Stimulated activated CD4-positive, alpha-beta T cell treated with anti-CD3 and anti-CD28 coated beads, Interleukin-12 subunit alpha, Interleukin-12 subunit beta, amount 100 ng/mL, for 24 hours (primary cell): Measurements from ENCODE around the gene CAMK1D.

Experiments
- DNase-seq, 2 experiments: peaks; one replicate each; pipeline ENCODE4 v3.0.0-alpha.2; 2020; ENCODE audit warnings: low read depth in 2 of 2

Gene CAMK1D

GRCh38 chr10:12375076-12375504 lies 25.7 kb downstream of the CAMK1D start:
- DNase-seq: no peak

GRCh38 chr10:12376211-12376610 lies 26.9 kb downstream of the CAMK1D start:
- no peak for DNase-seq

GRCh38 chr10:12377658-12378290 lies 28.4 kb downstream of the CAMK1D start:
- no peak for DNase-seq

- DNase-seq: no peak
Observed at GRCh38 chr10:12380999-12381398, 31.7 kb downstream of the CAMK1D start.

- no peak for DNase-seq
Observed at GRCh38 chr10:12381536-12382156, 32.3 kb downstream of the CAMK1D start.

- DNase-seq: no peak
Observed at GRCh38 chr10:12382157-12382548, 32.8 kb downstream of the CAMK1D start.

GRCh38 chr10:12382956-12383531 lies 33.7 kb downstream of the CAMK1D start:
- no peak for DNase-seq

- no peak for DNase-seq
Observed at GRCh38 chr10:12384906-12385305, 35.6 kb downstream of the CAMK1D start.

- DNase-seq: no peak
Observed at GRCh38 chr10:12387561-12388210, 38.3 kb downstream of the CAMK1D start.

- no peak for DNase-seq
Observed at GRCh38 chr10:12388671-12389070, 39.3 kb downstream of the CAMK1D start.

GRCh38 chr10:12389154-12389734 lies 39.9 kb downstream of the CAMK1D start:
- no peak for DNase-seq

GRCh38 chr10:12390733-12391132 lies 41.4 kb downstream of the CAMK1D start:
- no peak for DNase-seq

- DNase-seq: no peak
Observed at GRCh38 chr10:12391206-12391605, 41.9 kb downstream of the CAMK1D start.

- no peak for DNase-seq
Observed at GRCh38 chr10:12393831-12394230, 44.5 kb downstream of the CAMK1D start.

GRCh38 chr10:12394241-12395033 lies 45.1 kb downstream of the CAMK1D start:
- DNase-seq: no peak

GRCh38 chr10:12396093-12396492 lies 46.7 kb downstream of the CAMK1D start:
- no peak for DNase-seq

- no peak for DNase-seq
Observed at GRCh38 chr10:12396567-12396966, 47.2 kb downstream of the CAMK1D start.

GRCh38 chr10:12397147-12397896 lies 48.0 kb downstream of the CAMK1D start:
- no peak for DNase-seq

- DNase-seq: no peak
Observed at GRCh38 chr10:12397941-12398340, 48.6 kb downstream of the CAMK1D start.

- DNase-seq: no peak
Observed at GRCh38 chr10:12400266-12400931, 51.1 kb downstream of the CAMK1D start.
